Measurements from ENCODE around the gene CNOT1. TPM values are rescaled to one million over a fixed set of nuclear protein-coding genes. Genes with fewer than 3 reads are reported as not detected.

Gene CNOT1
- polyA plus RNA-seq, 1 donor from 2014 or later: 66.2 TPM

GRCh38 chr16:58636466-58636865 lies 6.8 kb upstream of the CNOT1 start:
- Histone ChIP-seq H3K9me3 (ENCODE audit: low read length) (no peaks in the 10 kb centered on the region), H3K4me2 (ENCODE audit: low read length) (no peak overlapping the region), H3K27ac (ENCODE audit: low read length) (no peak overlapping the region), H3K79me2 (replicated peaks; ENCODE audit: insufficient read depth, low read length) (no peaks in the 10 kb centered on the region), H3K9ac (ENCODE audit: low read length) (no peak overlapping the region), H4K20me1 (ENCODE audit: insufficient read depth) (no peaks in the 10 kb centered on the region), H3K9me2 (ENCODE audit: insufficient read depth, low read length) (no peaks in the 10 kb centered on the region), H3F3A (ENCODE audit: insufficient read depth, low read length, poor library complexity, severe bottlenecking) (no peaks in the 10 kb centered on the region), H3K27me3 (ENCODE audit: insufficient read depth, low read depth, low read length) (no peaks in the 10 kb centered on the region), H2AFZ (ENCODE audit: low read depth, low read length) (no peak overlapping the region), H3K4me3 (ENCODE audit: low read length) (no peak overlapping the region), H3K36me3 (ENCODE audit: insufficient read depth, low read length) (no peaks in the 10 kb centered on the region)
- no peak for TF ChIP-seq MXI1 (conservative IDR thresholded peaks at IDR 0.05; ENCODE audit: poor library complexity, severe bottlenecking)
- no peak for TF ChIP-seq EP300 (conservative IDR thresholded peaks at IDR 0.05; ENCODE audit: poor library complexity, severe bottlenecking)
- no peak for TF ChIP-seq SMC3 (conservative IDR thresholded peaks at IDR 0.05; ENCODE audit: poor library complexity)
- no peak for TF ChIP-seq EZH2 (IDR thresholded peaks at IDR 0.05; ENCODE audit: borderline replicate concordance, insufficient read depth, low read length, poor library complexity, severe bottlenecking)
- TF ChIP-seq TAF1 (IDR thresholded peaks at IDR 0.05; ENCODE audit: low read depth): no peak
- TF ChIP-seq, protein P1, sequence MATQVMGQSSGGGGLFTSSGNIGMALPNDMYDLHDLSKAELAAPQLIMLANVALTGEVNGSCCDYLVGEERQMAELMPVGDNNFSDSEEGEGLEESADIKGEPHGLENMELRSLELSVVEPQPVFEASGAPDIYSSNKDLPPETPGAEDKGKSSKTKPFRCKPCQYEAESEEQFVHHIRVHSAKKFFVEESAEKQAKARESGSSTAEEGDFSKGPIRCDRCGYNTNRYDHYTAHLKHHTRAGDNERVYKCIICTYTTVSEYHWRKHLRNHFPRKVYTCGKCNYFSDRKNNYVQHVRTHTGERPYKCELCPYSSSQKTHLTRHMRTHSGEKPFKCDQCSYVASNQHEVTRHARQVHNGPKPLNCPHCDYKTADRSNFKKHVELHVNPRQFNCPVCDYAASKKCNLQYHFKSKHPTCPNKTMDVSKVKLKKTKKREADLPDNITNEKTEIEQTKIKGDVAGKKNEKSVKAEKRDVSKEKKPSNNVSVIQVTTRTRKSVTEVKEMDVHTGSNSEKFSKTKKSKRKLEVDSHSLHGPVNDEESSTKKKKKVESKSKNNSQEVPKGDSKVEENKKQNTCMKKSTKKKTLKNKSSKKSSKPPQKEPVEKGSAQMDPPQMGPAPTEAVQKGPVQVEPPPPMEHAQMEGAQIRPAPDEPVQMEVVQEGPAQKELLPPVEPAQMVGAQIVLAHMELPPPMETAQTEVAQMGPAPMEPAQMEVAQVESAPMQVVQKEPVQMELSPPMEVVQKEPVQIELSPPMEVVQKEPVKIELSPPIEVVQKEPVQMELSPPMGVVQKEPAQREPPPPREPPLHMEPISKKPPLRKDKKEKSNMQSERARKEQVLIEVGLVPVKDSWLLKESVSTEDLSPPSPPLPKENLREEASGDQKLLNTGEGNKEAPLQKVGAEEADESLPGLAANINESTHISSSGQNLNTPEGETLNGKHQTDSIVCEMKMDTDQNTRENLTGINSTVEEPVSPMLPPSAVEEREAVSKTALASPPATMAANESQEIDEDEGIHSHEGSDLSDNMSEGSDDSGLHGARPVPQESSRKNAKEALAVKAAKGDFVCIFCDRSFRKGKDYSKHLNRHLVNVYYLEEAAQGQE (IDR thresholded peaks at IDR 0.05; ENCODE audit: borderline replicate concordance): no peak
- TF ChIP-seq, protein P2, sequence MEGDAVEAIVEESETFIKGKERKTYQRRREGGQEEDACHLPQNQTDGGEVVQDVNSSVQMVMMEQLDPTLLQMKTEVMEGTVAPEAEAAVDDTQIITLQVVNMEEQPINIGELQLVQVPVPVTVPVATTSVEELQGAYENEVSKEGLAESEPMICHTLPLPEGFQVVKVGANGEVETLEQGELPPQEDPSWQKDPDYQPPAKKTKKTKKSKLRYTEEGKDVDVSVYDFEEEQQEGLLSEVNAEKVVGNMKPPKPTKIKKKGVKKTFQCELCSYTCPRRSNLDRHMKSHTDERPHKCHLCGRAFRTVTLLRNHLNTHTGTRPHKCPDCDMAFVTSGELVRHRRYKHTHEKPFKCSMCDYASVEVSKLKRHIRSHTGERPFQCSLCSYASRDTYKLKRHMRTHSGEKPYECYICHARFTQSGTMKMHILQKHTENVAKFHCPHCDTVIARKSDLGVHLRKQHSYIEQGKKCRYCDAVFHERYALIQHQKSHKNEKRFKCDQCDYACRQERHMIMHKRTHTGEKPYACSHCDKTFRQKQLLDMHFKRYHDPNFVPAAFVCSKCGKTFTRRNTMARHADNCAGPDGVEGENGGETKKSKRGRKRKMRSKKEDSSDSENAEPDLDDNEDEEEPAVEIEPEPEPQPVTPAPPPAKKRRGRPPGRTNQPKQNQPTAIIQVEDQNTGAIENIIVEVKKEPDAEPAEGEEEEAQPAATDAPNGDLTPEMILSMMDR (IDR thresholded peaks at IDR 0.05; ENCODE audit: poor library complexity, severe bottlenecking): no peak
- no peak for TF ChIP-seq POLR2AphosphoS5 (IDR thresholded peaks at IDR 0.05)
- TF ChIP-seq RAD21 (conservative IDR thresholded peaks at IDR 0.05): no peak

- Histone ChIP-seq H2AFZ (ENCODE audit: low read depth, low read length) (no peak overlapping the region), H3K79me2 (replicated peaks; ENCODE audit: insufficient read depth, low read length) (no peaks in the 10 kb centered on the region), H3F3A (ENCODE audit: insufficient read depth, low read length, poor library complexity, severe bottlenecking) (no peaks in the 10 kb centered on the region), H3K9me2 (ENCODE audit: insufficient read depth, low read length) (no peaks in the 10 kb centered on the region), H3K9me3 (ENCODE audit: low read length) (no peaks in the 10 kb centered on the region), H3K4me3 (ENCODE audit: low read length) (no peak overlapping the region), H3K27me3 (ENCODE audit: insufficient read depth, low read depth, low read length) (no peaks in the 10 kb centered on the region), H3K27ac (ENCODE audit: low read length) (no peak overlapping the region), H3K9ac (ENCODE audit: low read length) (no peak overlapping the region), H3K4me2 (ENCODE audit: low read length) (no peak overlapping the region), H4K20me1 (ENCODE audit: insufficient read depth) (no peaks in the 10 kb centered on the region), H3K36me3 (ENCODE audit: insufficient read depth, low read length) (no peaks in the 10 kb centered on the region)
- TF ChIP-seq, protein P1 (IDR thresholded peaks at IDR 0.05; ENCODE audit: borderline replicate concordance): no peak
- TF ChIP-seq, protein P2 (IDR thresholded peaks at IDR 0.05; ENCODE audit: poor library complexity, severe bottlenecking): no peak
- TF ChIP-seq RAD21 (conservative IDR thresholded peaks at IDR 0.05) (no peak), SMC3 (conservative IDR thresholded peaks at IDR 0.05; ENCODE audit: poor library complexity) (no peak), TAF1 (IDR thresholded peaks at IDR 0.05; ENCODE audit: low read depth) (no peak), POLR2AphosphoS5 (IDR thresholded peaks at IDR 0.05) (no peak), EP300 (conservative IDR thresholded peaks at IDR 0.05; ENCODE audit: poor library complexity, severe bottlenecking) (no peak), MXI1 (conservative IDR thresholded peaks at IDR 0.05; ENCODE audit: poor library complexity, severe bottlenecking) (no peak), EZH2 (IDR thresholded peaks at IDR 0.05; ENCODE audit: borderline replicate concordance, insufficient read depth, low read length, poor library complexity, severe bottlenecking) (no peak)
Observed at GRCh38 chr16:58635502-58635901, 5.9 kb upstream of the CNOT1 start.
